ENCODE measurements around the gene HP1BP3.
"Not testable (repeated sequence)": the region's sequence is repeated elsewhere in the genome, so short reads cannot be mapped to it uniquely, and the experiment has no call there.

The HP1BP3 gene, protein sequence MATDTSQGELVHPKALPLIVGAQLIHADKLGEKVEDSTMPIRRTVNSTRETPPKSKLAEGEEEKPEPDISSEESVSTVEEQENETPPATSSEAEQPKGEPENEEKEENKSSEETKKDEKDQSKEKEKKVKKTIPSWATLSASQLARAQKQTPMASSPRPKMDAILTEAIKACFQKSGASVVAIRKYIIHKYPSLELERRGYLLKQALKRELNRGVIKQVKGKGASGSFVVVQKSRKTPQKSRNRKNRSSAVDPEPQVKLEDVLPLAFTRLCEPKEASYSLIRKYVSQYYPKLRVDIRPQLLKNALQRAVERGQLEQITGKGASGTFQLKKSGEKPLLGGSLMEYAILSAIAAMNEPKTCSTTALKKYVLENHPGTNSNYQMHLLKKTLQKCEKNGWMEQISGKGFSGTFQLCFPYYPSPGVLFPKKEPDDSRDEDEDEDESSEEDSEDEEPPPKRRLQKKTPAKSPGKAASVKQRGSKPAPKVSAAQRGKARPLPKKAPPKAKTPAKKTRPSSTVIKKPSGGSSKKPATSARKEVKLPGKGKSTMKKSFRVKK

DNA sequence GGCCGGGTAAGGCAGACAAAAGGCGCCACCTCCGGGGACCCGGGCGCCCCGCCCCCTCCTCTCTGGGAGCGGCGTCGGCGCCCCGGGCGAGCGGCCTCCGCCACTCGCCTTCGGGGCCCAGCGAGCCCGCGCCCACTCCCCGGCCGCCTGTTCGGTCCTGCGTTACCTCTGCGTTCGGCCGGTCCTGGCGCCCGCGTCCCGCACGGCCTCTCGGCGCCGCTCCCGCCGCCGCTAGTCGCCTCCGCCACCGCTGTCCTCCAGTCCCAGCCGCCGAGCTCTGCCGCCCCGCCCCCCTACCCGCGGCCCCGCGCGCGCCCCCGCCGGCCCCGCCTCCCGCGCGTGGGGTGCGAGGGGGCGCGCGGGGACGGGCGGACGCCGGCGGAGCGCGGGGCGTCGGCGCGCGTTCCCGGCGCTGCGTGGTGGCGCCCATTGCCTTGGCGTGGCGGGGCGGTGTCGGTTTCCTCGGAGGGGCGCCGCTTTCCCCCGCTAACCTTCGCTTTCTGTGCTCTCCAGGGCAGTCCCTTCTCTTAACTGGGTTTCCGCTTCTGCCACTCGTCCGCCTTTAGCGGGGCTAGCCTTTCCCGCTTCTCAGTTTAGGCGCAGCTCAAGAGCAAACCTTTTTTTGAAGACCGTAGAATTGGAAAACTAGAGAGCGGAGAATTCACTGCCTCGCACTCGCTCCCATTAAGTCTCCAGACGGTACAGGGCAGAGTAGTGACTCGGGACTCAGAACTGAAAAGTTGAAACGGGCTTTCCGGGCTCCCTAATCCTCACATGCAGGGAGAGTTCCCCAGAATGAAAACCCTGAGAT lies at the start of gene HP1BP3:
HP1BP3 (minus strand) TSS at position 279 of the 811 bp plus-strand sequence. CDS start 6,867 bp downstream, outside the sequence.
- DNase-seq = peak in 1 of 2 experiments; percentile 16

DNA sequence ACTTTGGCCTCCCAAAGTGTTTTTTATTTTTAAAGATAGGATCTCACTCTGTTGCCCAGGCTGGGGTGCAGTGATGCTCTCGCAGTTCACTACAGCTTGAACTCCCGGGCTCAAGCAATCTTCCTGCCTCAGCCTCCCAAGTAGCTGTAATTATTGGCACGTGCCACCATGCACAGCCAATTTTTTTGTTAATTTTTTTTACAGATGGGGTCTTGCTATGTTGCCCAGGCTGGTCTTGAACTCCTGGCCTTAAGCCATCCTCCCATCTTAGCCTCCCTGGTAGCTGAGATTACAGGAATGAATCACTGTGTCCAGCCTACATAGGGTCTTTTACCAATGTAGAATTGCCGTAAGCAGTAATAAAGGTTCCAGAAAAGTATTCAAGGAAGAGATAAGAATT lies 49.1 kb upstream of the HP1BP3 start:
- no peak for DNase-seq

DNA sequence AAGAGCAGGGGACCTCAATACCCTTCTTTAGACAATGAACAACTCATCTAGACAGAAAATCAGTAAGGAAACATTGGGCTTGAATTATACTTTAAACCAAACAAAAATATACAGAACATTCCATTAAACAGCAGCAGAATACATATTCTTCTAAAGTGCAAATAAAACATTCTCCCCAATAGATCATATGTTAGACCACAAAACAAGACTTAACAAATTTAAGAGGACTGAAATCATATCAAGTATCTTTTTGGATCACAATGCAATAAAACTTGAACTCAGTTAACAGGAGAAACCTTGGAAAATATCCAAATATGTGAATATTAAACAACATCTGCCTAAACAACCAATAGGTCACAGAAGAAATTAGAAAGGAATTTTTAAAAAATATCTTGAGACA lies 47.7 kb upstream of the HP1BP3 start:
- no peak for DNase-seq

GRCh38 chr1:20834192-20834591 lies 47.1 kb upstream of the HP1BP3 start:
- DNase-seq = no peak

DNA sequence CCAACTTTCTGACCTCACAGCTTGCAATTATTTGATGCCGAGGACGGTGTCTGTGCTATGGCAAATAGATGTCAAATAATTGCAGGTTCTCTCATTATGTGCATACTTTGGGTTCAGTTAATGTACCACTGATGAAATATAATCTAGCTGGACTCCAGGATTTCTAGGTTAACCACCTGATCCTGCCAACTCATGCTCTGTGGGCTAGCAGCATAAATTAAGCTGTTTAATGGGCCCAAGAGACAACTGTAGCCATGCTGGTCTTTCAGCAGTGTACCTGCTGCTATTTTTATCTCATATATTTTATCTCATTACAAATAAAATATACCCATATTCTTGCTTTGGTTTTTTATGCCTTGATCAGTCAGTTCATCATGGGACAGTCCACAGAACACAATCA lies 43.3 kb upstream of the HP1BP3 start:
- DNase-seq = no peak

GRCh38 chr1:20829946-20830345 lies 42.8 kb upstream of the HP1BP3 start:
- no peak for DNase-seq

- no peak for DNase-seq
These were observed 42.4 kb upstream of the HP1BP3 start for GRCh38 chr1:20829531-20829930.

DNA sequence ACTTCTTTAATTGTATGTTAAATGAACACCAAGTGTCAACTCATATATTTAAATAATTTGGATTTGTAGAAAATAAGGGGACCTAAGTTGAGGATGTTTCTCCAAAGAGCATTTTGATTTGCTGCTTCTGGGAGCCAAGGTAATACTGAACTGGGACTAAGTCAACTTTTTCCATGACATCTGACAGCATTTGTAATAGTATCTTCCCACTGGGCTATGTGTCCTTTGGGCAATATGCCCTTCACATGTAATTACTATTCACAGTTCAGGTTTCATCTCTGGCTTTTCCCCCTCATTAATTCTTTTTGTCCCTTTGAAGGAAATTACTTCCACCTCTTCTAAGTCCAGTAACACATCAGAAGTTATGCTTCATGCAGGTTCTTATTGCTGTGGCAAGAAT lies 36.7 kb upstream of the HP1BP3 start:
- DNase-seq = no peak

DNA sequence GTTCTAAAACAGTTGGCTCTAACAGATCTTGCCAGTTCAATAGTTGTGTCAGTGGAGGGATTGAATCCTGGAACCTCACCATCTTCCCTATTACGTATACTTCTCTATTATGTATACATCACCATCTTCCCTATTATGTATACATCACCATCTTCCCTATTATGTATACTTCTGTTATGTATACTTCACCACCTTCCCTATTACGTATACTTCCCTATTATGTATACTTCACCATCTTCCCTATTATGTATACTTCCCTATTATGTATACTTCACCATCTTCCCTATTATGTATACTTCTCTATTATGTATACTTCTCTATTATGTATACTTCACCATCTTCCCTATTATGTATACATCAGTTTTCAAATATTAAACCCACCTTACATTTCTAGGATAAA lies 34.4 kb upstream of the HP1BP3 start:
- DNase-seq = no peak

GRCh38 chr1:20819818-20820217 lies 32.7 kb upstream of the HP1BP3 start:
- no peak for DNase-seq

- DNase-seq = no peak
These were observed 27.4 kb upstream of the HP1BP3 start for GRCh38 chr1:20814534-20814871.

GRCh38 chr1:20811916-20812315 lies 24.8 kb upstream of the HP1BP3 start:
- DNase-seq = no peak

DNA sequence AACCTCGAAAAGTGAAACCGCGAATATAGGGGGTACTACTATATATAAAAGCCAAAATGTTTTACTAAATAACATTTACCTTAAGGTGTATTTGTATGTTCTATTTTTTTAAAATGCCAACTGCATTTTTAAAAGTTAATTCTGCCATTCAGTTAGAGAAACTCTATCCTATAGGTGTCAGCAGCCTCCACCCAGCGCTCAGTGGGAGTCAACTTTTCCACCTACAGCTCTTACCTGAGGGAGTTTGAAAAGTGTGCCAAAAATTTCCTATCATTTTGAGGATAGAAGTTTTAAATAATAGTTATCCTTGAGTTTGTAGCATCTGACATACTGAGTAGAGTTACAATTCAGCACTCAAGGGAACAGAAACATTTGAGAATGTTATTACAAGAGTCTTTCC lies 6.1 kb upstream of the HP1BP3 start:
- no peak for DNase-seq

DNA sequence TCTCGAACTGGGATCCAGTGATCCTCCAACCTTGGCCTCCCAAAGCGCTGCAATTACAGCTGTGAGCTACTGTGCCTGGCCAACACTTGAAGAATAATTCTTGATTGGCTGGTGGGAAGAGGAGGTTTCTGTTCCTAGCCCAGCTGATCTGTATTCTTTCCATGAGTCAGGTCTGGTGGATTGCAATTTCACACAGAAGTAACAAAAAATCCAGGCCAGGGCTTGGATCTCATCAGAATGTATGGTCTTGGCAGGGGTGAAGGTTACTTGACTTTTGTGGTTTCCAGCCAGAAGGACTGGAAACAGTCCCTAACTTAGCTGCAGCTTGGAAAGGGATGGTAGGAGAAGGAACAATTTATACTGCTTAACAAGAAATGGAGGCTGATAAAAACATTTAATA lies 5.1 kb upstream of the HP1BP3 start:
- DNase-seq = no peak

- DNase-seq = no peak
These were observed 3.7 kb upstream of the HP1BP3 start for GRCh38 chr1:20790785-20791184.

- DNase-seq = not testable (repeated sequence)
These were observed 2.5 kb upstream of the HP1BP3 start for GRCh38 chr1:20789598-20789997.

DNA sequence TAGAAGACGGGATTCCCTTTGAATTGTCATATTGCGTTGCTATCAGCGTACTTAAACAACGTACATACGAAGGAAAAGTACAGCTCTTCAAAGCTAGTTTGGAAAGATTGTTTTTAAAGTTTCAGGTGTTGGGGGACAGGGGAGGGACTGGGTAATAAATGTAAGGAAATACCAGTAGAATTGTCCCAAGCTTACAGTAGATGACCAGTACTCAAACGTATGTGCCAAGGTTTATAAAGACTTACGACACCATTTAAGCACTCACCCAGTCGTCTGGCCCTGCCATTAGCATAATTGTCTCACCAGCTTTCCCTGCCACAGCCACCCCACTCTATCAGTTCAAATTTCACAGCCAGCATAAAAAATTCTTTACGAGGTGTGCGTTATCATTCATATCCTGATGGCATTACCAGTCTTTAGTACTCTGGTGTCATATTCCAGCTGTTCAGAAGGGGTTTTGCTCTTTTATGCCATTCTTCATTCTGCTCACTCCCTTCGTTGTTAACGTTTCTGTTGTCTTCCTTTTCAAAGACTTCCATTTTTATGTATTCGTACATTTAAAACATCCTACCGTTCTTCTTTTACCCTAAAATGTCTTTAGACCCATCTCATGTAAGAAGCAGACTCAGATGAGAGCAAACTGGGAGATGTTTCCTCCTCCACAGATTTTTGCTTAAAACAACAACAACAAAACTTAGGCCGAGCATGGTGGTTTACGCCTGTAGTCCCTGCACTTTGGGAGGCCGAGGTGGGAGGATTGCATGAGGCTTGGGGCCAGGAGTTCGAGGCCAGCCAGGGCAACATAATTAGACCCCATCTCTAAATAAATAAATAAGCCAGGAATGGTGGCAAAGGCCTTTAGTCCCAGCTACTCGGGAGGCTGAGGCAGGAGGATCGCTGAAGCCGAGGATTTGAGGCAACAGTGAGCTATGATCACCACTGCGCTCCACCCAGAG lies 1.0 kb upstream of the HP1BP3 start:
- no peak for DNase-seq

DNA sequence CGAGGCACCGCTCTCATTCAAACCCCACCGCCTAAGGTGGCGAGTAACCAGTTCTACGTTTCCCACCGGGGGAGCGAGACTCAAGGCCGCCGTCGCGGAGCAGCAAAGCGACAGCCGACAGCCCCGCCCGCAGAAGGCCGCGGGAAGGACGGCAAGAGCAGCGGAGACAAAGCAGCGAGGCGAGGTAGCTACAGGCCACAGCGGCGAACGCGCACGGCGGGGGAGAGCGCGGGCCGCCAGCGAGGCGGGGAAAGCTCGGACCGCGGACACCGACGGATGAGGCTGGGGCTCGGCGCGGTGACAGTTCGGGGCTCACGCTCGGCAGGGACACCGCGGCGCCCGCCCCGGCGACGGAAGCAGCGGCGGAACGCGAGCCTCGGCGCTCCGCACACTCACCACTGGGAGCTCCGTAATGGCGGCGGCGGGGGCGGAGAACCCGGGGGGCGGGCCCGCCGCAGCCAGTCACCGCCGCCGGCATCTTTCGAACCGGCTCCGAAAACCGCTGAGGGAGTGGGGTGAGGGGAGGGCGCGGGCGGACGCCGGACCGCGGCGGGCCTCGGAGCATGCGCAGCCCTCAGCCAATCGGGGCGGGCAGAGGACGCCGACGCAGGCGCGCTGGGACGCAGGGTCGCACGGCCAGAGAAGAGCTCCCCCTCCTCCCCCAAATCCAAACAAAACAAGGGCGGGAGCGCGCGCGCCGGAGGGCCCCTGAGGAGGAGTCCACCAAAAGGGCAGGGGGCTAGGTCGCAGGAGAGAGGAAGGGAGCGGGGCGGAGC lies 666 bp downstream of the HP1BP3 start:
- peak; percentile 20 to 71 for DNase-seq

- no peak for DNase-seq
These were observed 1.2 kb downstream of the HP1BP3 start for GRCh38 chr1:20785907-20786252.

- no peak for DNase-seq
These were observed 11.4 kb downstream of the HP1BP3 start for GRCh38 chr1:20775700-20776099.

- DNase-seq = no peak
These were observed 15.3 kb downstream of the HP1BP3 start for GRCh38 chr1:20771780-20772179.

Data from cerebellar nuclear complex (tissue), 1 donor.